Astrocyte (in vitro differentiated cells and primary cell): ENCODE measurements around the gene HSPBAP1.

Experiments used
- CTCF ChIP-seq: IDR thresholded peaks from 2 replicates; pipeline ENCODE4 v1.5.1; 2011; ENCODE audit warnings: low read depth, mild to moderate bottlenecking, inconsistent platforms, low read length, moderate library complexity; ENCODE audit not compliant: insufficient read depth
- EZH2 ChIP-seq: IDR thresholded peaks from 2 replicates; pipeline ENCODE4 v1.6.1; 2012; ENCODE audit warnings: mild to moderate bottlenecking, low read length, inconsistent platforms; ENCODE audit not compliant: insufficient read depth

DNA sequence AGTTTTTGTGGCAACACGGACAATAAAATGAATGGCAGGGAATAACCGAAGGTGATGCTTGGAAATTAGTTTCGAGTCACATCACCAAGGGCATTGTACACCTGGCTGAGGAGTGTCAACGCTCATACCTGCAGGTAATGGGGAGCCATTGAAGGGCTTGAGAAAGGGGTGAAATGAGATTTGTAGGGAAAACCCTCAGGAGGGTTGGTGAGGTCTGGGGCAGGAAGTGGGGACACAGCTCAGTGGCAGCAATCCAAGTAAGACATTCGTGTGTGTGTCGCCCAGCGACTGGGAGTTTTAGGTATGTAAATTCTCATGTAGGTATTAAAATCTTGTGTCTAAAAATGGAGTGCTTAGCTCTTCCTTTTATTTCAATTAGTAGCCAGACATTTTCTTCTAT is 98.7 kb downstream of the HSPBAP1 start:
- TF ChIP-seq CTCF (no peak), EZH2 (no peak)
